ENCODE results near the gene APP. TPM values are rescaled to one million over a fixed set of nuclear protein-coding genes. Genes with fewer than 3 reads are reported as not detected.

Gene APP
- total RNA-seq, 1 experiment from 2014 or later, result 531 TPM

DNA sequence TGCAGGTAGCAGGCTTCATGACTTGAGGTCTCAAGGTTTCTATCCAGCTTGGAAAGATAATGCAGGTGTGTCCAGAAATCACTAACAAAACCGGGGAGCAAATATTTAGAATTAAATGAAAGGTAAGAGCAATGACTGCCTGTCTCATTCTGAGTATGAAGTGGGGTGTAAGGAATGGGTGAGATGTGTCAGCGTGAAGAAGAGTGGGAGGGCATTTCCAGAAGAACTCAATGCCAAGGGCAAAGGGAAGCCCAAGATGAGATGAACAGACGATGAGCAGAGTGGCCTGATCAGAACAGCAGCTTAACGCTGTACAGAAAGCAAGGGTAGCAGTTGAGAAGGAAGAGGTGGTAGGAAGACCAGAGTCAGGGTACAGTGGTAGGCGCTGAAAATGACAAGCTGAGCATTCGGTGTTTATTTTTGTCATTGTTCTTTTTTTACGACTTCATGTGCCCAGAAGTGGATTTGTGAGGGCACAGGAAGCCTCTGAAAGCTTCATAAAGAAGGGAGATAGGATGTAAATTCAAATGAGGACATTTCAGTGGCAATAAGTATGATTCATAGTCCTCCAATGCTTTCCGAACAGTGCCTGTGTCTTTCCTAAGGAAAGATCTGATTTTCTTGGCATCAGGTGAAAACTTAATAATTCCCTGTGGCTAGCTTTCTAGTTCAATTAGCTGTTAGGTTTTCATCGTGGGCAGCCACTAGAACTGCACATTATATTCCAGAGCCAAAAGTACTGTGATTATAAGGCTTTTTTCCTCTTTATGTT, 190.5 kb downstream of the APP start:
- no peak overlapping the region for H3K4me3 ChIP-seq (ENCODE audit: low read depth, low read length, poor library complexity, severe bottlenecking)
- no TSS peak for BruUV-seq (replicated peaks)
- peaks cover 50% of the 10 kb centered on the region for H3K4me1 ChIP-seq (ENCODE audit: insufficient read depth, low read length, poor library complexity, severe bottlenecking)
- peak; percentile 57 for DNase-seq (ENCODE audit: low spot score)
- peak overlapping the region; percentile 20 for H3K27ac ChIP-seq (ENCODE audit: low read depth, low read length, poor library complexity, severe bottlenecking)
- no peaks in the 10 kb centered on the region for H3K27me3 ChIP-seq (replicated peaks; ENCODE audit: insufficient read depth, low read depth, low read length, poor library complexity)
- intact Hi-C loops (cut with micrococcal nuclease; ENCODE audit: unreplicated experiment), result loop anchor here (5.0 to 10.0 kb wide), 2 partner anchors 185 to 507 kb away; no protein-coding TSS in a partner anchor
- H3K36me3 ChIP-seq (ENCODE audit: insufficient read depth, low read length, poor library complexity, severe bottlenecking), result peaks cover 46% of the 10 kb centered on the region
- H3K9me3 ChIP-seq (ENCODE audit: low read depth, low read length, poor library complexity, severe bottlenecking), result no peaks in the 10 kb centered on the region
- POLR2A ChIA-PET (ENCODE audit: low non-redundant PET), result no interaction called here
- no peak for TF ChIP-seq EZH2 (IDR thresholded peaks at IDR 0.05; ENCODE audit: borderline replicate concordance, low read depth, low read length, poor library complexity, severe bottlenecking)
- TF ChIP-seq, protein P1, sequence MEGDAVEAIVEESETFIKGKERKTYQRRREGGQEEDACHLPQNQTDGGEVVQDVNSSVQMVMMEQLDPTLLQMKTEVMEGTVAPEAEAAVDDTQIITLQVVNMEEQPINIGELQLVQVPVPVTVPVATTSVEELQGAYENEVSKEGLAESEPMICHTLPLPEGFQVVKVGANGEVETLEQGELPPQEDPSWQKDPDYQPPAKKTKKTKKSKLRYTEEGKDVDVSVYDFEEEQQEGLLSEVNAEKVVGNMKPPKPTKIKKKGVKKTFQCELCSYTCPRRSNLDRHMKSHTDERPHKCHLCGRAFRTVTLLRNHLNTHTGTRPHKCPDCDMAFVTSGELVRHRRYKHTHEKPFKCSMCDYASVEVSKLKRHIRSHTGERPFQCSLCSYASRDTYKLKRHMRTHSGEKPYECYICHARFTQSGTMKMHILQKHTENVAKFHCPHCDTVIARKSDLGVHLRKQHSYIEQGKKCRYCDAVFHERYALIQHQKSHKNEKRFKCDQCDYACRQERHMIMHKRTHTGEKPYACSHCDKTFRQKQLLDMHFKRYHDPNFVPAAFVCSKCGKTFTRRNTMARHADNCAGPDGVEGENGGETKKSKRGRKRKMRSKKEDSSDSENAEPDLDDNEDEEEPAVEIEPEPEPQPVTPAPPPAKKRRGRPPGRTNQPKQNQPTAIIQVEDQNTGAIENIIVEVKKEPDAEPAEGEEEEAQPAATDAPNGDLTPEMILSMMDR (conservative IDR thresholded peaks at IDR 0.05; ENCODE audit: low read depth, low read length), result no peak
- CTCF ChIA-PET, result no interaction called here

DNA sequence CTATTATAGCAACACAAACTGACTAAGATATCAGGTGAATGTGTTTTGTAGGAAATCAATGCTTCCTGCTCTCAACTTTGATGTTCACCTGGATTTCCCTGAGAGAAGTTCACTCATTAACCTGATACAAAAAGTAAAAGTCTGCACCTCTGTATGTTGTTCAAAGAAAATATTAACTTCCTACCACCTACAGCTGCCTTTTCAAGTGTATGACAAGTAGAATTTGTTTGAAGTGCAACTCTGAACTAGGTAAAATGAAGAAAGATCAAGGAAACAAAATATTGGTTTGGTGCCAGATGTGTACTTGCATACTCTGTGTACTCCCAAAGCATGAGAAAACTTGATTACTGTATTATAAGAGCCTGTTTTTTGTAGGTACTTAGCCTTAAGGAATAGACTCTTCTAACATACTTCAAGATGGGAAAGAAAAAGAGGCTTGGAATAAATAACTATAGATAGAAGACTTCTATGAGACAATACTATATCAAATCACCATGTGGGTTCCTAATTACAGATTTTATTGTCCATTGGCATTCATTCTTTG, 193.4 kb downstream of the APP start:
- CTCF ChIA-PET, result no interaction called here
- peaks cover 71% of the 10 kb centered on the region for H3K36me3 ChIP-seq (ENCODE audit: insufficient read depth, low read length, poor library complexity, severe bottlenecking)
- no peak for DNase-seq (ENCODE audit: low spot score)
- no peak for TF ChIP-seq EZH2 (IDR thresholded peaks at IDR 0.05; ENCODE audit: borderline replicate concordance, low read depth, low read length, poor library complexity, severe bottlenecking)
- TF ChIP-seq, protein P1 (conservative IDR thresholded peaks at IDR 0.05; ENCODE audit: low read depth, low read length), result no peak
- peaks cover 7% of the 10 kb centered on the region for H3K9me3 ChIP-seq (ENCODE audit: low read depth, low read length, poor library complexity, severe bottlenecking)
- H3K27me3 ChIP-seq (replicated peaks; ENCODE audit: insufficient read depth, low read depth, low read length, poor library complexity), result no peaks in the 10 kb centered on the region
- BruUV-seq (replicated peaks), result no TSS peak
- intact Hi-C loops (cut with micrococcal nuclease; ENCODE audit: unreplicated experiment), result no loop called here
- no peak overlapping the region for H3K27ac ChIP-seq (ENCODE audit: low read depth, low read length, poor library complexity, severe bottlenecking)
- H3K4me1 ChIP-seq (ENCODE audit: insufficient read depth, low read length, poor library complexity, severe bottlenecking), result peaks cover 24% of the 10 kb centered on the region
- POLR2A ChIA-PET (ENCODE audit: low non-redundant PET), result no interaction called here
- H3K4me3 ChIP-seq (ENCODE audit: low read depth, low read length, poor library complexity, severe bottlenecking), result no peak overlapping the region

DNA sequence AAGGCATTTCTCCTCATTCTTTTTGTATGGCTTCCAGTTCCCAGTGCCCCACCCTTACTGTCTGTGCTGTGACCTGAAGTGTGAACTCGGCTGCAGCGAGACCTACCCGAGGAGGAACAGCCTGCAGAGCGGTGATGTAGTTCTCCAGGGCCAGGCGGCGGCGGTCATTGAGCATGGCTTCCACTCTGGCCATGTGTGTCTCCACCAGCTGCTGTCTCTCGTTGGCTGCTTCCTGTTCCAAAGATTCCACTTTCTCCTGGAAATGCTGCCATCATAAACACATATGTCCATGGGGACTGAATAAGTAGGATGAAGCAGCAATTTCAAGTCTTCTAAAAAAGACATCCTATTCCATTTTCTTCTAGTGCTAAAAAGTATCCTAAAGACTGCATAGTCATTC, 195.6 kb downstream of the APP start:
- peaks cover 14% of the 10 kb centered on the region for H3K9me3 ChIP-seq (ENCODE audit: low read depth, low read length, poor library complexity, severe bottlenecking)

More for the DNA sequence above, 195.6 kb downstream of the APP start:
- POLR2A ChIA-PET (ENCODE audit: low non-redundant PET), result no interaction called here
- TF ChIP-seq, protein P1 (conservative IDR thresholded peaks at IDR 0.05; ENCODE audit: low read depth, low read length), result no peak
- TF ChIP-seq EZH2 (IDR thresholded peaks at IDR 0.05; ENCODE audit: borderline replicate concordance, low read depth, low read length, poor library complexity, severe bottlenecking), result no peak
- BruUV-seq (replicated peaks), result no TSS peak
- intact Hi-C loops (cut with micrococcal nuclease; ENCODE audit: unreplicated experiment), result no loop called here
- Histone ChIP-seq H3K27ac (ENCODE audit: low read depth, low read length, poor library complexity, severe bottlenecking) (no peak overlapping the region), H3K4me1 (ENCODE audit: insufficient read depth, low read length, poor library complexity, severe bottlenecking) (peaks cover 12% of the 10 kb centered on the region), H3K27me3 (replicated peaks; ENCODE audit: insufficient read depth, low read depth, low read length, poor library complexity) (no peaks in the 10 kb centered on the region), H3K36me3 (ENCODE audit: insufficient read depth, low read length, poor library complexity, severe bottlenecking) (peaks cover 65% of the 10 kb centered on the region), H3K4me3 (ENCODE audit: low read depth, low read length, poor library complexity, severe bottlenecking) (no peak overlapping the region)
- CTCF ChIA-PET, result no interaction called here
- no peak for DNase-seq (ENCODE audit: low spot score)

Measured in A673 (cell line).